Activated CD8-positive, alpha-beta memory T cell treated with anti-CD3 and anti-CD28 coated beads, Interleukin-2, amount 10 ng/mL, durations not matched to agents 7 days and 5 days (primary cell): Measurements from ENCODE around the gene KIF26B. TPM values are rescaled to one million over a fixed set of nuclear protein-coding genes. Genes with fewer than 3 reads are reported as not detected.

Source experiments
- ATAC-seq: fragments of 150-1000 bp; cut with Tn5 transposase; one replicate; pipeline ENCODE4 v1.10.0; 2021; ENCODE audit warnings: moderate library complexity
- CTCF ChIA-PET: fragments of 350-600 bp; sonication (Branson Sonifier 250); formaldehyde crosslinking; loops from one replicate; lab custom pipeline; 2021; ENCODE audit warnings: antibody characterized with exemption; lab: Charles Lee
- DNase-seq: peaks from one replicate; pipeline ENCODE4 v3.0.0-alpha.2; 2020
- H3K27ac Mint-ChIP-seq: one replicate; pipeline ENCODE4 v1.8.0; 2021; ENCODE audit warnings: mild to moderate bottlenecking, mixed read lengths
- H3K27me3 Mint-ChIP-seq: one replicate; pipeline ENCODE4 v1.8.0; 2021; ENCODE audit warnings: mixed read lengths
- H3K36me3 Mint-ChIP-seq: one replicate; pipeline ENCODE4 v1.8.0; 2021; ENCODE audit warnings: mild to moderate bottlenecking, mixed read lengths
- H3K4me1 Mint-ChIP-seq: one replicate; pipeline ENCODE4 v1.8.0; 2021; ENCODE audit warnings: mixed read lengths
- H3K4me3 Mint-ChIP-seq: one replicate; pipeline ENCODE4 v1.8.0; 2021; ENCODE audit warnings: mild to moderate bottlenecking, moderate library complexity, mixed read lengths
- H3K9me3 Mint-ChIP-seq: one replicate; pipeline ENCODE4 v1.8.0; 2022; ENCODE audit warnings: low read depth, mixed read lengths
- total RNA-seq, 2 experiments: library from RNA; stranded (reverse); gene quantifications; one replicate each; pipeline ENCODE4 v1.2.3, GENCODE V29; 2021

The KIF26B gene
- total RNA-seq, 2 experiments from 2014 or later = 0.28 TPM; not detected in 1

DNA sequence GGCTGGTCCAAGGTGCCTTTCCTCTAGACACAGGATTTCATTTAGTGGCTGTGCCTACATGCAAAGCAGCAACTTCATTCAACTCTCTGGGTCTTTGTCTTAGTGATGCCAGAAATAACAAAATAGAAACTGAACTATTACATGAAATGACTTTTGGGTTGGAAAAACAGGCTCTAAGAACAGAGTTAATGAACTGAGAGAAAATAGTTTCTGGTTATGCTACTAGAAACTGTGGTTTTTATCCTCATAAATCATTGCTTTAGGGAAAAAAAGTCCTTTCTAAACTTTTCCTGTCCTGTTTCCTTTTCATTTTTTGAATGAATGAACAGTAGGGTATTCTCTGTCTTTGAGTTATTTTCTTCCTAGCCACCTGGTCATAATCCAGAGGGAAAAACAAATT, 424.0 kb downstream of the KIF26B start:
- ATAC-seq = no peak
- DNase-seq = no peak
- H3K27me3 Mint-ChIP-seq = no peaks in the 10 kb centered on the region
- no peaks in the 10 kb centered on the region for H3K4me1 Mint-ChIP-seq
- H3K9me3 Mint-ChIP-seq = no peaks in the 10 kb centered on the region
- H3K36me3 Mint-ChIP-seq = no peaks in the 10 kb centered on the region
- no peak overlapping the region for H3K4me3 Mint-ChIP-seq
- H3K27ac Mint-ChIP-seq = no peak overlapping the region
- CTCF ChIA-PET = no interaction called here

DNA sequence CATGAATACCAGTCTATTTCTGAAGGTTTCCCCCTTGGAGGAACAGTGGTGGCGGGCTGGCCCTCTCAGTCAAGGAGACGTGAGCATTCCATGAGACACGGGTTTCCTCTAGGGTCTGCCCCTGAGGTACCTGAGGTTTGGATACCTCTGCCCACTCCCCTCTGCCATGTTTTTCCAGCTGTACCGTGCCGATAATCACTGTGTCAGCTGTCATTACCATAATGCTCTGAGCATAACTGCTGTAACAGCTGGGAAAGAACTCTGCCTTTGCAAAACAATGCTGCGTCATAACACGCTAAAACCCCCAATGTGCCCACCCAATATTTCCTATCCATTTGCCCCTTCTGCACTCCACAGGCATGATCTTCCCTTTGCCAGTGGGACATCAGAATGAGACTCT, 425.1 kb downstream of the KIF26B start:
- ATAC-seq = no peak
- CTCF ChIA-PET = no interaction called here
- no peak for DNase-seq
- no peak overlapping the region for H3K4me3 Mint-ChIP-seq
- no peaks in the 10 kb centered on the region for H3K9me3 Mint-ChIP-seq
- no peaks in the 10 kb centered on the region for H3K4me1 Mint-ChIP-seq
- no peaks in the 10 kb centered on the region for H3K27me3 Mint-ChIP-seq
- H3K36me3 Mint-ChIP-seq = no peaks in the 10 kb centered on the region
- H3K27ac Mint-ChIP-seq = no peak overlapping the region

DNA sequence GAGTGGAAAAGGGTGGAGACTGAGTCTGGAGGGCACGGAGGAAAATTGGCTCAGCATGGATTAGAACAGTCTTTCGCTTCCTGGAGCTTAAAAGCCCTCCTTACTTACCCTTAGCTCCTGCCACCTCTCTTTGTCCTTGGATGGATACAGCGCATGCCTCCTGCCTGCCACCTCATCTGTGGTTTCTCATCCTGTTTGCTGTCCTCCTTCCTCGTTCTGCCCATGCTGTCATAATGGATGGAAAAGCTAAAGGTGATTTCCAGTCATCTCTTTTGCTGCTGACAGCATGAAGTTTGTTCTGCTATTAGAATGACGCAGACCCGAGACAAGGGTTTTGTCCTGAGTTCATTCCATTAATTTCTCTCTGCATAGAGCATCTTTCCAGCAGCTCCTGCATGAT, 425.9 kb downstream of the KIF26B start:
- ATAC-seq (no peak), DNase-seq (no peak)
- Mint-ChIP-seq H3K4me3 (no peak overlapping the region), H3K9me3 (no peaks in the 10 kb centered on the region), H3K27me3 (no peaks in the 10 kb centered on the region), H3K27ac (no peak overlapping the region), H3K36me3 (no peaks in the 10 kb centered on the region), H3K4me1 (no peaks in the 10 kb centered on the region)
- CTCF ChIA-PET = no interaction called here

DNA sequence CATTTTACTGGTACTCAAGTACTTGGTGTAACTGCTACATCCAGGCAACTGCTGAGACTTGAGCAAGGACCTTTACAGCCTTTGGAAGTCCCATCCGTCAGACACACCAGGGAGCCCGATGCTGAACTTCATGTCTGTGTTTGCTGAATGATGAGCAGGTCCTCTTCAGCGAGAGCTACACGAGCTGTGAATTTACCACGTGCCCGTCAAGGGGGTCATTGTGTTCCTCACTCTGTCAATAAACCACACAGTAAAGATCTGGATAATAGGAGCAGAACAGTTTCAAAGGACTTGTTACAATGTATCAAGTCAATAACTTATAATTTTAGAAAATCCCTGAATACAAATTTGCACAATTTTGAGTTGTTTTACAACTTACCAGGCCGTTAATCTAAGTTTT, 427.2 kb downstream of the KIF26B start:
- Mint-ChIP-seq H3K4me3 (no peak overlapping the region), H3K27ac (no peak overlapping the region), H3K9me3 (no peaks in the 10 kb centered on the region), H3K36me3 (no peaks in the 10 kb centered on the region), H3K4me1 (no peaks in the 10 kb centered on the region), H3K27me3 (no peaks in the 10 kb centered on the region)
- ATAC-seq = no peak
- CTCF ChIA-PET = no interaction called here
- DNase-seq = no peak

DNA sequence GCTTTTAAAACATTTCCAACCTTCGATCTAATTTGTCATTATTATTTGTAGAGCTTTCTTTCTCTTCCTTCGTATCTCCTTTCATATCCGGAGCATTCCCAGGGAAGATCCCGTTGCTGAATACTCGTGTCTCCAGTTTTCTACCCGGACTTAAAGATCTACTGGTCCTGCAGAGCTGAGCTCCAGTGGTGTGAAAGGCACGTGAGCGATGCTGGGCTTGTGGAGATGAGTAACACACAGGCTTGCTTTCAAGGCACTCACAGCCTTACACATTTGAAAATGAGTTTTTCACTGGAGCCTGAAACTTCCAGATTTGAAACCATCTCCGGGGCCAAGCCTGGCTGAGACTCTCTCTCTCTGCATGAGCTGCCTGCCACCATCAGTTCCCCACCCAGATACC, 428.3 kb downstream of the KIF26B start:
- DNase-seq = no peak
- no peak overlapping the region for H3K27ac Mint-ChIP-seq
- no peaks in the 10 kb centered on the region for H3K9me3 Mint-ChIP-seq
- ATAC-seq = no peak
- H3K4me1 Mint-ChIP-seq = no peaks in the 10 kb centered on the region
- no peaks in the 10 kb centered on the region for H3K36me3 Mint-ChIP-seq
- H3K4me3 Mint-ChIP-seq = no peak overlapping the region
- CTCF ChIA-PET = no interaction called here
- H3K27me3 Mint-ChIP-seq = no peaks in the 10 kb centered on the region

DNA sequence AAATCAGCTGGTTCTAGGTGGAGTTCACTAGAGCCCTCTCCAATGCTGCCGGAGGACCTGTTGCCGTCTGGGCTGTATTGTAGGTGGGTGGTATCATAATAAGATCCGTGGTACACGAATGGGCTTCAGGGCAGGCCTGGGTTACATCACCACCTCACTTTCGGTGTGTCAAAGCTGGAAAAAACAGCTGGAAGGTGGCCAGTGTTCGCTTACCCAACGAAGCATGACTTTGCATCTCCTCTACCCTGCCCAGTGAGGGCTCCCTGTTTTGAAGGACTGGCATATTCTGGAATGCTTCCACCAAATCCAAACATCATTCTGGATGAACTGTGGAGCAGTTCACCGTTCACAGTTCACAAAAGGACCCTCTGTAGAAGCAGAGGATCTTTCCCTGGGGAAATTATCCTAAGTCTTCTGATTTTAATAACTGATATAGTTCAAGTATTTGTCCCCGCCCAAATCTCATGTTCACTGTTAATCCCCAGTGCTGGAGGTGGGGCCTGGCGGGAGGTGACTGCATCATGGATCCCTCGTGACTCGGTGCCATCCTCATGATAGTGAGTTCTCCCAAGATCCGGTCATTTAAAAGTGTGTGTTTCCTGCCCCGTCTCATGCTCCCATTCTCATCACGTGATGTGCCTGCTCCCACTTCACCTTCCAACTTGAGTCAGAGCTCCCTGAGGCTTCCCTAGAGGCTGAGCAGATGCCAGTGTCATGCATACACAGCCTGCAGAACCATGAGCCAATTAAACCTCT, 429.0 kb downstream of the KIF26B start:
- CTCF ChIA-PET = no interaction called here
- Mint-ChIP-seq H3K4me1 (no peaks in the 10 kb centered on the region), H3K4me3 (no peak overlapping the region)

DNA sequence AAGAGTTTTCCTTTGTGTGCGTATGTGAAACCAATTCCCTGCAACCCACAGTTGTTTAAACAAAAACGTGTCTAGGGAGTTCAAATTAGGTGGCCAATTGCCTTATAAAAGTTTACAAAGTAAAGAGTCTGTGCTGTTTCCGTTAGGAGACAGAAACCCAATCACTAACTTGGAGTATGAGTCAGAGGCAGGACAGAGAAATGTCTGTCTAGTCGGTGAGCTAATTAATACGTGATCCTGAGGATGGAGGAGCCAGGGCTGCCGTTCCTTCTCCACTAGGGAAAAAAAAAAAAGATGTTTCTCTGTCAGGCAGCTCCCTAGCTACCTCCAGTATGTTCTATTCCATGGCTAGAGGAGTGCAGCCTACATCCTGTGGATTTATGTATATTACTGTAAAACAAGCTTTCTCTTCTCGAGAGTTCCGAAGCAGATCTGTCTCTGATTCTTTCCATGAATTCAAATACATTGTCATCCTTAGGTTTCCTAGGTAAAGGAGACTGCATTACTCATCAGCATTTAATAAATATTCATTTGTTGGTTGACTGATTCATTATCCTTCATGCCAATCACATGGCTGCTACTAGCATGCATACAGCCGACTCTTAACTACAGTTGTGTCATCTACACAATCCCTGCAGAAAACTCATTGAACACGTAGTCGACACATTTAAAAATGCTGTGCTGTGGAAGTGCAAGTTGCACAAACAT, 430.6 kb downstream of the KIF26B start:
- Mint-ChIP-seq H3K36me3 (no peaks in the 10 kb centered on the region), H3K9me3 (no peaks in the 10 kb centered on the region), H3K27ac (no peak overlapping the region), H3K4me1 (no peaks in the 10 kb centered on the region), H3K27me3 (no peaks in the 10 kb centered on the region), H3K4me3 (no peak overlapping the region)
- no peak for ATAC-seq
- CTCF ChIA-PET = no interaction called here
- no peak for DNase-seq

More for the DNA sequence above, 429.0 kb downstream of the KIF26B start:
- no peak for ATAC-seq
- H3K27me3 Mint-ChIP-seq = no peaks in the 10 kb centered on the region
- DNase-seq = no peak
- no peaks in the 10 kb centered on the region for H3K36me3 Mint-ChIP-seq
- no peak overlapping the region for H3K27ac Mint-ChIP-seq
- H3K9me3 Mint-ChIP-seq = no peaks in the 10 kb centered on the region

DNA sequence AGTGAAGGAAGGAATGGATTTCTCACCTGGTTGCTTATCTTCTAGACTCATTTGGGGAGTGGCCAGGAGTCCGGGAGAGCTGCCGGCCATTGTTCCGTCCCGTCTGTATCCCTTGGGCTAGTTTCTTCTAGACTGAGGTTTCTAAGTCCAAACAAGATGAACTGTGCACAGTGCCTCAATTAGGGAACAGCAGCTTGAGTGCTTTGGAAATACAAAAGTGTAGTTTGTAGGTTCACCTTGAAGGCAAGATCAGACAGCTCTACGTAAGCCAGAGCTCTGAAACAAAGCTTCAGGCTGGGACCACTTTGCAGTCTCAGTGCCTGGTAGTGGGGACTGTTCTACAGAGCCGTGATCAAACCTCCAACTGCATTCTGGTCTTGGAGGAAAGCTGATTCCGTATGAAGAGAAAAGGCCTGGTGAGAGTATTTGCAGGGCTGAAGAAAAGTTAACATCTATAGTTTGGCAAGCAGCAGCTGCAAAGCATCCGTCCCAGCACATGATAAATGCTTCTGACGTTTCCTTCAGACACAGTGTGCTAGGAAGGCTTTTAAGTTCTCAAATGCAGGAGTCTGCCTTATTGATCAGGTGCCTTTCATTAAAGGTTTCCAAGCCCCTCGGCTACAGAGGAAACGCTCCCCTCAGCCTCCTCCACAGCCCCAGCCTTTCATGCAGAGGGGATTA, 432.8 kb downstream of the KIF26B start:
- DNase-seq (no peak), ATAC-seq (no peak)
- H3K4me1 Mint-ChIP-seq = no peaks in the 10 kb centered on the region
- no peaks in the 10 kb centered on the region for H3K36me3 Mint-ChIP-seq
- H3K9me3 Mint-ChIP-seq = no peaks in the 10 kb centered on the region
- H3K27ac Mint-ChIP-seq = no peak overlapping the region
- H3K4me3 Mint-ChIP-seq = no peak overlapping the region
- H3K27me3 Mint-ChIP-seq = no peaks in the 10 kb centered on the region
- CTCF ChIA-PET = no interaction called here

DNA sequence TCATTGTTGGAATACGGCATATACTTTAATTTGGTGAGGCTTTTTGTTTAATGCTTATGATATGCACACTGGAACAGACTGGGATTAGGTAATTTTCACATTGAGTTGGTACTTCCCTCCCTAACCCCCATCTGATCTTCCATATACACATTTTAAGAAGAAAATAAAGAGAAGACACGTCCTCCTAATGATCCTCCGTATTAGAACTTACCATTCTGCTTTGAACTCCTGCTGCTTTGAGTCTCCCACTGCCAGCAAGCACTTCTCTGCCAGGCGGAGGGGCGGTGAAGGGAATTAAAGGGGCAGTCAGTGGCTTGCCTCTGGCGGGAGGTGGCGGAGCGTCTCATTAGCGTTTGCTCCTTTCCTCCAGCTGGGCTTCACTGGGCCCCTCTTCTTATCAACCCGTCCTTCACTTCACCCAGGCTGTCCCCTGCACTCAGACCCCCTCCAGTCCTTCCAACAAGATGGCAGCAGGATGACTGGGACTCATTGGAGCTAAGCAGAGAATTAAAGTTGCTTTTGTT, 433.4 kb downstream of the KIF26B start:
- no peaks in the 10 kb centered on the region for H3K27me3 Mint-ChIP-seq
- no peaks in the 10 kb centered on the region for H3K4me1 Mint-ChIP-seq
- DNase-seq (no peak), ATAC-seq (no peak)
- H3K4me3 Mint-ChIP-seq = no peak overlapping the region
- H3K27ac Mint-ChIP-seq = no peak overlapping the region
- CTCF ChIA-PET = no interaction called here
- no peaks in the 10 kb centered on the region for H3K36me3 Mint-ChIP-seq
- no peaks in the 10 kb centered on the region for H3K9me3 Mint-ChIP-seq

DNA sequence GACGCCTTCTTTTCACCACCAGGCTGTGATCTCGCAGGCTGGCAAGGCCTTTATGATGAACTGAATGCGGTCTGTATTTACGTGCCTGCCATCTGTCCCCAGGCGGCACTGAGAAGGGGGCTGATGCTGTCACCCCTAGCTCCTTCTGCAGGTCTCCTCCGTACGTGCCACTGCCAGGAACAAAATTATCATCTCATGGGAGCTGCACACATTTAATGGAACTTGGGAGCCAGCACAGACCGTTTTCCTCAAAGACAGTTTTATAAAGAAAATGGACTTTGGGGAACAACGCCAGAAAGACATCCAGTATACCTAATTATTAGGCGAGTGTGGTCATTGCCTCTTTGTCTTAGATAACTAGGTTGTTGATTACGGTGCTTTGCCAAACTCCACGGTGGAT, 434.5 kb downstream of the KIF26B start:
- DNase-seq = no peak
- CTCF ChIA-PET = no interaction called here
- no peak for ATAC-seq

DNA sequence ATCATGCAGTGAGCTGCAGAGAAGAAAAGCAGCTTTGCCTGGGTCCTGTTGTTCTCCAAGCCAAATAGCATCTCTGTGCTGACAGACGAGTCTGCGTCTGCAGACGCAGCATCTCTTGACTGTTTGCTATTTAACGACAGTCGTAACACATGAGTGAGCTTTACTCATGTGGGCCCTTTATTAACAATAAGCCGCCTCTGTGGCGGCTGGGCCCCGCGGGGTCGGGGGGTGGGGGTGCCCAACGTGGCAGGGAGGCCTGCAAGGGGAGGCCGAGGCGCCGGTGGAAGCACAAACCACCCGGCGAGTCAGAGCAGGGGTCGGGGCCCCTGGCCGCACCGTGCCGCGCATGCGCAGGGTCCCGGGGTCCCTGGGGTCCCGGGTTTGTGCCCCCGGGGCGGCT, 435.1 kb downstream of the KIF26B start:
- CTCF ChIA-PET = no interaction called here
- ATAC-seq (no peak), DNase-seq (no peak)
- peaks cover 3% of the 10 kb centered on the region for H3K9me3 Mint-ChIP-seq
- no peak overlapping the region for H3K4me3 Mint-ChIP-seq
- H3K27me3 Mint-ChIP-seq = no peaks in the 10 kb centered on the region
- no peaks in the 10 kb centered on the region for H3K4me1 Mint-ChIP-seq
- H3K36me3 Mint-ChIP-seq = no peaks in the 10 kb centered on the region
- H3K27ac Mint-ChIP-seq = no peak overlapping the region

More for the DNA sequence above, 434.5 kb downstream of the KIF26B start:
- Mint-ChIP-seq H3K27me3 (no peaks in the 10 kb centered on the region), H3K4me3 (no peak overlapping the region), H3K36me3 (no peaks in the 10 kb centered on the region), H3K9me3 (peaks cover 3% of the 10 kb centered on the region), H3K27ac (no peak overlapping the region), H3K4me1 (no peaks in the 10 kb centered on the region)

DNA sequence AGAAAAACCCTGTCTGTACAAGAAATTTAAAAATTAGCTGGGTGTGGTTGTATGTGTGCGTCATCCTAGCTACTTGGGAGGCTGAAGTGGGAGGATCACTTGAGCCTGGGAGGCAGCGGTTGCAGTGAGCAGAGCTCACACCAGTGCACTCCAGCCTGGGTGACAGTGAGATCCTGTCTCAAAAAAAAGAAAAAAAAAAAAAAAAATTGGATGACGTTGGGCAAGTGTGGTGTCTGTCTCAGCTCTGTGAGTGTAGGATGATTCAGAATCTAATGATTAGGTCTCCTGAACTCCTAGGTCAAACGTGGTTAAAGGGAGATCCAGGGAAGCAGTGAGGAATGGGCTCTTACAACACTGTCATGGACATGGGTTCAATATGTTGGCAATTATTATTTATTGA, 435.9 kb downstream of the KIF26B start:
- CTCF ChIA-PET = no interaction called here
- ATAC-seq = no peak

DNA sequence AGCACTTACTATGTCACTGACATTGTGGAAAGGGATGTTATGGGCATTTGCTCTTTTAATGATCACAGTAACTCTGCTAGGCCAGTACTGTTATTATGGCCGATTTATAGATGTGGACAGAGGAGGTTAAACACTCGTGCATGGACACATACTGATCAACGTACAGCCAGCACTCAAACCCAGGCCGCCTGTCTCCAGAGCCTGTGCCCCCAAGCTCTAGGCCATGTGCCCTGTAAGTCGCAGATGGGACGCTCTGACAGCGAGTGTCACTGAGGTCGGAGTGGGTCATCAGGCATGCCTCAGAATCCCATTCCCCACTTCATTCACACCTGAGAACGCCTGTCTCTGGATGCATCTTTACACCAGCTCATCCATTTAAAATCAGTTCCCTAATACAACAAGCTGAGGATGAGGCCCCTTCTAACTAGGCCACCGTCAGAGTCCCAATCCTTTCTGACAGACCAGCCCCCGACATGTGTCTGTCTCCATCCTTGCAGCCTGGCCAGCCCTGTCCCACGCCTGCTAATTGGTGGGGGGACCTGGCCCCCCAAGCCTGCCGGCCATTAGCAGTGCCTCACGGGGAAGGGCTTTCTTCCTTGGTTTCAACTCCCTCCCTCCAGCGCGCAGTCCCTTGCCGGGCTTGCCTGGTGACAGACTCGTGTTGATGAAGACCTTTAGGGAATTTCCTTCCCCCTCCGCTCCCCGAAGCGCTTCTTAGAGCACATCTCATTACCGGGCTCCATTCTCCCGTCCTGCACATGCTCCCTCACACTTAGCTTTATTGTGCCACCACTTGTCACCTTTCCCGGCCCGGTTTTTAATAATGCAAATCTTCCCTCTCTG, 436.8 kb downstream of the KIF26B start:
- H3K27ac Mint-ChIP-seq = no peak overlapping the region
- no peak overlapping the region for H3K4me3 Mint-ChIP-seq
- CTCF ChIA-PET = no interaction called here
- no peaks in the 10 kb centered on the region for H3K36me3 Mint-ChIP-seq
- no peak for DNase-seq
- H3K4me1 Mint-ChIP-seq = no peaks in the 10 kb centered on the region
- H3K27me3 Mint-ChIP-seq = no peaks in the 10 kb centered on the region
- ATAC-seq = no peak
- H3K9me3 Mint-ChIP-seq = peaks cover 3% of the 10 kb centered on the region

More for the DNA sequence above, 435.9 kb downstream of the KIF26B start:
- Mint-ChIP-seq H3K27ac (no peak overlapping the region), H3K27me3 (no peaks in the 10 kb centered on the region), H3K4me3 (no peak overlapping the region), H3K36me3 (no peaks in the 10 kb centered on the region), H3K4me1 (no peaks in the 10 kb centered on the region), H3K9me3 (peaks cover 3% of the 10 kb centered on the region)
- no peak for DNase-seq
